ENCODE measurements around the gene TMEM145.

DNA sequence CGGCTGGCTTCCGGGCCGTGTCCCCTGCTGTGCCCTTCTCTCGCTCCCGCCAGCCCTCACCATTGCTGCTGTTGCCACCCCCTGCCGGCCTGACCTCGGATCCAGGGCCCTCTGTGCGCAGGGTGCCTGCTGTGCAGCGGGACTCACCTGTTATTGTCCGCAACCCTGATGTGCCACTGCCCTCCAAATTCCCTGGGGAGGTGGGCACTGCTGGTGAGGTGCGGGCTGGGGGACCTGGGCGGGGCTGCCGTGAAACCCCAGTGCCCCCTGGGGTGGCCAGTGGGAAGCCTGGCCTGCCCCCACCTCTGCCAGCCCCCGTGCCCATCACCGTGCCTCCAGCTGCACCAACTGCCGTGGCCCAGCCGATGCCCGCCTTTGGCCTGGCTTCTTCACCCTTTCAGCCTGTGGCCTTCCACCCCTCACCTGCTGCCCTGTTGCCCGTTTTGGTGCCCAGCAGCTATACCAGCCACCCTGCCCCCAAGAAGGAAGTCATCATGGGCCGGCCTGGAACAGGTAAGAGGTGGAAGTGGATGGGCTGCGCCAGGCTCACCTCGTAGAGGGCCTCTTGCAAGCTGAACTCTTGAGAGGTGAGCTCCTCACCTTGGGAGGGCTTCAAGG is 38.9 kb upstream of the TMEM145 start:
- TF ChIP-seq, protein P1, sequence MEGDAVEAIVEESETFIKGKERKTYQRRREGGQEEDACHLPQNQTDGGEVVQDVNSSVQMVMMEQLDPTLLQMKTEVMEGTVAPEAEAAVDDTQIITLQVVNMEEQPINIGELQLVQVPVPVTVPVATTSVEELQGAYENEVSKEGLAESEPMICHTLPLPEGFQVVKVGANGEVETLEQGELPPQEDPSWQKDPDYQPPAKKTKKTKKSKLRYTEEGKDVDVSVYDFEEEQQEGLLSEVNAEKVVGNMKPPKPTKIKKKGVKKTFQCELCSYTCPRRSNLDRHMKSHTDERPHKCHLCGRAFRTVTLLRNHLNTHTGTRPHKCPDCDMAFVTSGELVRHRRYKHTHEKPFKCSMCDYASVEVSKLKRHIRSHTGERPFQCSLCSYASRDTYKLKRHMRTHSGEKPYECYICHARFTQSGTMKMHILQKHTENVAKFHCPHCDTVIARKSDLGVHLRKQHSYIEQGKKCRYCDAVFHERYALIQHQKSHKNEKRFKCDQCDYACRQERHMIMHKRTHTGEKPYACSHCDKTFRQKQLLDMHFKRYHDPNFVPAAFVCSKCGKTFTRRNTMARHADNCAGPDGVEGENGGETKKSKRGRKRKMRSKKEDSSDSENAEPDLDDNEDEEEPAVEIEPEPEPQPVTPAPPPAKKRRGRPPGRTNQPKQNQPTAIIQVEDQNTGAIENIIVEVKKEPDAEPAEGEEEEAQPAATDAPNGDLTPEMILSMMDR (IDR thresholded peaks at IDR 0.05; ENCODE audit: low read length) = no peak
- no peak for TF ChIP-seq EZH2 (IDR thresholded peaks at IDR 0.05; ENCODE audit: borderline replicate concordance, low read length)

All from OCI-LY1 (cell line).